HS-5 (cell line): ENCODE measurements around the gene CSTB.

Experiments
- DNase-seq: peaks from one replicate; pipeline ENCODE4 v3.0.0-alpha.2; 2012; ENCODE audit warnings: low read depth

Gene CSTB

DNA sequence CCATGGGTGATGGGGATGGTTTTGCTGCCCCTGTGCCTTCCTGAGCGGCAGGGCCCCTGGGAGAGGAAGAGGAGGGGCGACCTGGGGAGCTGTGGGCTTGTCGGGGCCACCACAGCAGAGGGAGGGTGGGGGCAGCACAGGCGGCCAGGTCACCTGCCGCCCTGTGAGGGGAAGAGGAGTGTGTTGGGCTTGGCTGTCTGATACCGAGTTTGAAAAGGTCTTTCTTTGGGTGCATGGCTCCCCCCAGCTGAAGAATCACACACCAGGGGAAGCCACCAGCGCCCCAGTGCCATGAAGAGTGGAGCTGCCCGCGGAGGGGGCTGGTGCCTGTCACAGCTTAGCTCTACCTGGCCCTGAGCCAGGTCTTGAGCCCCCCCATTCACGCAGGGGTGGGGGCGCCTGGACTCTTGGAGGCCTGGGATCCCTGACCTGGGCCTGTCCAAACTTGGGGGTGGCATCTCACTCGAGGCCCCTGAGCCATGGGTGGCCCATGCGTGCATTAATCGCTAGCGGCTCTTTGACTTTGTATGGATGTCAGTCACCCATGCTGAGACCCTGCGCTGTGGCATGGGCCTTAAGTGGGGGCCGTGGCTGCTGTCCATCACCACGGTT lies 26.4 kb downstream of the CSTB start:
- DNase-seq: no peak

DNA sequence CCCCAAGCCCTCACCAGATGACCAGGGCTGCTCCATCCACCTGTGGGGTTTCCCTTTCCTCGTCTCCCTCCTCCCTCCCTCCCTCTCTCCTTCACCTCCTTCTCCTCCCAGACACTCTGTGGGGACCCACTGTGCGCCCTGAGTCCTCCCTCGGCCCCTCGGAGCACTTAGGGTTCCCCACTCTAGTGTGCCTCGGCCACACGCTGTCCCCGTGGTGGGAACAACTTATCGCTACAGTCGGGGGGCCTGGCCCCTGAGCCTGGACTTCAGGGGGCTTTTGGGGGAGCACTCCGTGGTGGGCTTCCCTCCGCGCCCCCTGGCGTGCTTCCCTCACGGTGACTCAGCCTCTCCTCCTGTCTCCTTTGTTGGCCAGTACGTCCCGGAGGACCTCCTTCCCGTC lies 27.5 kb downstream of the CSTB start:
- no peak for DNase-seq

- DNase-seq: no peak
These were observed 30.2 kb downstream of the CSTB start for GRCh38 chr21:43745772-43746517.

GRCh38 chr21:43744725-43745124 lies 31.4 kb downstream of the CSTB start:
- DNase-seq: no peak

DNA sequence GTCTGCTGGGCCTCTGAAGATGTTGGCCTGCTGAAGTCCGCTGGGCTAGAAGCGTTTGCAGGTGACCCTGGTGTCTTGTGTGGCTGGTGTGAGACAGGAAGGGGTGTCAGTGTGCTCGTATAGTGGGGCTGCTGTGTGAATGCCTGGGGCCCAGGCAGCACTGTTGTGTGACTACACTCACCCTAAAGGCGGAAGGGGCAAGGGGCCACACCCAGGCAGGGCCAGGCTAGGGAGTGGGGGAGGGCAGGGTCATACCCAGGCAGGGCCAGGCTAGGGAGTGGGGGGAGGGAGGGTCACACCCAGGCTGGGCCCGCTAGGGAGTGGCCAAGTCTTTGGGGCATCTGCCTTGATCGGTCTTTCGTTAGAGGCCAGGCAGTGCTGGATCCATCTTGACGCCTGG lies 32.2 kb downstream of the CSTB start:
- DNase-seq: no peak

DNA sequence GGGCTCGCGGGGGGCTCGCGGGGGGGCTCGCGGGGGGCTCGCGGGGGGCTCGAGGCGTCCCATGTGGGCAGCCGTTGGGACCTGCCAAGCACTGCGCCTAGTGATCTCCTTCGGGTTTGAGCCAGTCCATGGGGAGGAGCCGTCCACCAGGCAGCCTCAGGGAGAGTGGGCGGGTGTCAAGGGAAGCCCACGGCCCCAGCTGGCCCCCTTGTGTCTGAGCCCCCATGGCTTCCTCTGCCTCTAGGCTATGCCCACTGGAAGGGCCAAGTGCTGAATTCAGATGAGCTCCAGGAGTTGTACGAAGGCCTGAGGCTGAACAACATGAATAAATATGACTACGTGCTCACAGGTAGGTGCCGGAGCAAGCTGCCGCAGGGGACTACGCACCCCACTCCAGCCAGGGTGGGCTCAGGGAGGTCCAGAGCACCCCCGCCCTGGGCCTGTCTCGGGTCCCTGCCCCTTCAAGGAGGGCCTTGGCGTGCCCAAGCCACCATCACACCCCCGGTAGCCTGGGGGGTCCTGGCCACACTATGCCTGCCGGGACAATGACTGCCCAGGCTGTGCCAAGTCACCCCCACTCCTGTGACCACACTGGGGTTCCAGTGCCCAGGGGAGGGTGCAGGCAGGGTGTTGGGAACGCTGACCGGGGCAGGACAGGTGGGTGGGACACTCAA lies 34.5 kb downstream of the CSTB start:
- no peak for DNase-seq

DNA sequence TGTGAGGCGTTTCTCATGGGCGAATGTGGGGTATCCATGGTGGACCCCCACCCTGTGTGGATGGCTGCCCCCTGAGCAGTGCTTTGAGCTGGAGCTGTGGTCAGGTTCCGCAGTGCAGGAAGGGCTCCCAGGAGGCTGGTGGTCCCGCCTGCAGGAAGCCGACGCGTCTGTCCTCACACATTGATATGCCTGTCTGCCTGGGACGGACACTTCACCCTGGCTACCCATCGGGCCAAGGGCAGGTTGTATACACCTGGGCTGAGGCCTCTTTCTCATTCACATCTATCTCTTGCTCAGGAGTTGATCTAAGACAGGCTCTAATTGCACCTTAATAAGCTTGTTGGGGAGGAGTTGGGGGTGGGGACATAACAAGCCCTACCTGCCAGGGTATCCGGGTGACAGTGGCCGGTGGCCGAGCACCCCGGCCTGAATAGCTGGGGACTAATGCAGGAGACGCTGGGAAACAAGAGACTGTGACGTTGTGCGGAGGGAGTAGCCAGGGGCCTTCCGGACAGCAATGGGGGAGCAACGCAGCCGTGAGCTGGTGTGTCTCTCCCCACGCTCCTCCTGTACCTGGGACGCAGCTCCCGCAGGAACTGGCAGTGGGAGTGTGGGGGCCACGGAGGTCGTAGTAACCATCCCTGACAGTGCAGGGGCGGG lies 35.5 kb downstream of the CSTB start:
- DNase-seq: no peak

GRCh38 chr21:43739621-43740435 lies 36.3 kb downstream of the CSTB start:
- no peak for DNase-seq

GRCh38 chr21:43737158-43737950 lies 38.8 kb downstream of the CSTB start:
- DNase-seq: no peak

GRCh38 chr21:43736224-43736883 lies 39.8 kb downstream of the CSTB start:
- DNase-seq: no peak

- no peak for DNase-seq
These were observed 40.6 kb downstream of the CSTB start for GRCh38 chr21:43735236-43736091.

- DNase-seq: no peak
These were observed 41.2 kb downstream of the CSTB start for GRCh38 chr21:43734928-43735229.

DNA sequence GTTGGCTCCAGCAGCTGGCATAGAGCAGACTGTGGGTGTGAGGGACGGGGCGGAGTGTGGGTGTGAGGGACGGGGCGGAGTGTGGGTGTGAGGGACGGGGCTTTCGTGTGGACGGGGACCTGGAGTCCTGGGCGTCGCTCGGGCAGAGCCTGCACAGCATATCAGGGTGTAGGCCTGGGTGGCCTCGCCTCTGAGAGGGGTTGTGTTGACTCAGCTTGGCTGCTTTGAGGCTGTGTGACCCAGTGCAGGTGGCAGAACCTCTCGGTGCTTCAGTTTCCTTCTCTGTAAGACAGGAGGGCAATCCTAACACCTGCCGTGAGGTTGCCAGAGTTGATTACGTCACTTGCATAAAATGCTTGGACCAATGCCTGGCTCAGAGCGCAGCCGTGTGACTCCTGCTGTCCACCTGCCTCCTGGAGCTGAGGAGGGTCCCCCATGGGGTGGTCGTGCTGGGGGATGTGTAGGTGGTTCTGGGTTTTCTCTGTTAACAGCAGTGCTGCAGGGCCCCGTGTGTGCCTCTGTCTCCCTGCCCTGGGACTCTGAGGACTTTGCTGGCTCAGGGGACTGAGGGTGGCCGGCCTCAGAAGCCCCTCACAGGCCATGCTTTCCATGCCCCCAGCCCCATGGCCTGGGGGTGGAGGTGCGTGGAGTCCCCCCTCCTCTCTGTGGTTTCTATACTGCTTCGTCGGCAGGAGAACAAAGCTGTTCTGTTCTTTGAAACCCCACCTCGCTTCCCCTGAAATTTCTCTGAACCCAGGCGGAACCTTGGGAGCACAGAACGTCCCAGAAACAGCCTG lies 41.8 kb downstream of the CSTB start:
- DNase-seq: no peak

DNA sequence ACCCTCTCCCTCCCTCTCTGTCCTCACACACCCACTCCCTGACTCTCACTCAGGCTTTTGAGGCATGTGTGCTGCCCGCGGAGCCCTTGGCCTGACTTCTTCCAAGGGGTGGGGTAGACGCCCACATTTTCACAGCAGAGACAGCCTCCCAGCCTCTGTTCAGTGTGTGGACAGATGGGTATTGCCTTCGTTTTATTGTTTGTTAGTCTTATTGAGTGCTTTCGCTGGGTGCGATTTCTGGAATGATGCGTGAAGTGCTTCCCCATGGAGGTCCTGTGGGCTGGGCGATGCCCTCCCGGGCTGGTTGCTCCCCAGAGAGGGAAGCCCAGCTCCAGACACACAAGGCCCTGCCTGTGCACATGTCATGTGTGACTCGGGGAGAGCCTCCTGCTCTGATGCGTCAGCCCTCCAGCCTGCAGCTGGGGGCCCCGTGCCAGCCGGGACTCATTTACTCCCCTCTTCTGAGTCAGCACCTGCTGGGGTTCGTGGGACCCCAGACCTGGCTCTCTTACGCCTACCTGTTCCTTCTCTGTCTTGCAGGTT lies 42.5 kb downstream of the CSTB start:
- no peak for DNase-seq

- DNase-seq: no peak
These were observed 43.0 kb downstream of the CSTB start for GRCh38 chr21:43733060-43733459.

GRCh38 chr21:43731891-43732711 lies 44.0 kb downstream of the CSTB start:
- no peak for DNase-seq

DNA sequence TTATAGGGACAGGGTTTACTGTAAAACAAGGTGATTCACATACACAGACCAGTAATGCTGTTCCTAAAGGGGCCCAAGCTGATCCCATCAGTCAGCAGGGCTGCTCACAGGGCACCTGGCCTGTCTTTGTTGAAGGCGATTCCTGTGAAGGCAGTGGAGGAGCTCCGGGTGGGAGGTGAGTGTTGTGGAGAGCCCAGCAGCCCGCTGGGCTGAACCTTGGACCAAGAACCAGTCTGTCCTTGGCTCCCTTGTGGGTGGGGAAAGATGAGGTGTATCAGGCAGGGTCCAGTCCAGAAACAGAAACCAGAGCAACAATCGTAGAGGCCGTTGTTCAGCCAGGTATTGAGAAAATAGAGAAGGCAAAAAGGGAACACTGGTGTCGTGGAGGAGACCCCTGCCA lies 44.6 kb downstream of the CSTB start:
- no peak for DNase-seq
